ENCODE data around the gene ARPC5L.

Gene ARPC5L

GRCh38 chr9:124887832-124888231 lies 25.9 kb downstream of the ARPC5L start:
- Histone ChIP-seq H3K9ac (ENCODE audit: low read length) (no peak overlapping the region), H3K79me2 (ENCODE audit: insufficient read depth, low read length) (no peaks in the 10 kb centered on the region), H3F3A (ENCODE audit: insufficient read depth) (no peaks in the 10 kb centered on the region), H3K9me2 (replicated peaks; ENCODE audit: insufficient read depth, low read length) (no peaks in the 10 kb centered on the region), H2AFZ (ENCODE audit: low read depth, low read length, severe bottlenecking) (no peak overlapping the region), H3K27ac (ENCODE audit: low read depth, low read length) (no peak overlapping the region), H3K4me2 (ENCODE audit: low read depth, low read length, poor library complexity, severe bottlenecking) (no peak overlapping the region), H4K20me1 (ENCODE audit: low read depth, low read length) (no peaks in the 10 kb centered on the region), H3K9me3 (ENCODE audit: insufficient read depth, low read length) (no peaks in the 10 kb centered on the region), H3K27me3 (ENCODE audit: low read length) (no peaks in the 10 kb centered on the region), H3K4me3 (ENCODE audit: insufficient read depth, low read length, poor library complexity, severe bottlenecking) (no peak overlapping the region), H3K36me3 (ENCODE audit: low read length) (no peaks in the 10 kb centered on the region; the same call in 1 of the 2 replicates)
- TF ChIP-seq CTCF (IDR thresholded peaks at IDR 0.05; ENCODE audit: insufficient read depth, low read length, poor library complexity, severe bottlenecking) (no peak), EZH2phosphoT487 (conservative IDR thresholded peaks at IDR 0.05; ENCODE audit: low read length) (no peak)

- H3K9me3 ChIP-seq (ENCODE audit: insufficient read depth, low read length): no peaks in the 10 kb centered on the region
- H3K9ac ChIP-seq (ENCODE audit: low read length): no peak overlapping the region
- H3F3A ChIP-seq (ENCODE audit: insufficient read depth): no peaks in the 10 kb centered on the region
- no peaks in the 10 kb centered on the region for H3K27me3 ChIP-seq (ENCODE audit: low read length)
- no peak overlapping the region for H3K27ac ChIP-seq (ENCODE audit: low read depth, low read length)
- H3K79me2 ChIP-seq (ENCODE audit: insufficient read depth, low read length): no peaks in the 10 kb centered on the region
- TF ChIP-seq CTCF (IDR thresholded peaks at IDR 0.05; ENCODE audit: insufficient read depth, low read length, poor library complexity, severe bottlenecking): no peak
- no peak for TF ChIP-seq EZH2phosphoT487 (conservative IDR thresholded peaks at IDR 0.05; ENCODE audit: low read length)
- H2AFZ ChIP-seq (ENCODE audit: low read depth, low read length, severe bottlenecking): no peak overlapping the region
- H4K20me1 ChIP-seq (ENCODE audit: low read depth, low read length): no peaks in the 10 kb centered on the region
- H3K9me2 ChIP-seq (replicated peaks; ENCODE audit: insufficient read depth, low read length): no peaks in the 10 kb centered on the region
- no peak overlapping the region for H3K4me2 ChIP-seq (ENCODE audit: low read depth, low read length, poor library complexity, severe bottlenecking)
- H3K36me3 ChIP-seq (ENCODE audit: low read length): peaks cover 4% of the 10 kb centered on the region; the same call in 1 of the 2 replicates
- no peak overlapping the region for H3K4me3 ChIP-seq (ENCODE audit: insufficient read depth, low read length, poor library complexity, severe bottlenecking)
Observed at GRCh38 chr9:124889006-124889405, 27.1 kb downstream of the ARPC5L start.

GRCh38 chr9:124890179-124890578 lies 28.2 kb downstream of the ARPC5L start:
- Histone ChIP-seq H3K4me3 (ENCODE audit: insufficient read depth, low read length, poor library complexity, severe bottlenecking) (no peak overlapping the region), H3F3A (ENCODE audit: insufficient read depth) (no peaks in the 10 kb centered on the region), H3K36me3 (ENCODE audit: low read length) (peaks cover 4% of the 10 kb centered on the region; the same call in 1 of the 2 replicates), H3K27ac (ENCODE audit: low read depth, low read length) (no peak overlapping the region), H3K9me3 (ENCODE audit: insufficient read depth, low read length) (no peaks in the 10 kb centered on the region), H3K27me3 (ENCODE audit: low read length) (no peaks in the 10 kb centered on the region), H3K79me2 (ENCODE audit: insufficient read depth, low read length) (no peaks in the 10 kb centered on the region), H4K20me1 (ENCODE audit: low read depth, low read length) (no peaks in the 10 kb centered on the region), H3K9me2 (replicated peaks; ENCODE audit: insufficient read depth, low read length) (no peaks in the 10 kb centered on the region), H3K9ac (ENCODE audit: low read length) (no peak overlapping the region), H3K4me2 (ENCODE audit: low read depth, low read length, poor library complexity, severe bottlenecking) (no peak overlapping the region), H2AFZ (ENCODE audit: low read depth, low read length, severe bottlenecking) (no peak overlapping the region)
- TF ChIP-seq CTCF (IDR thresholded peaks at IDR 0.05; ENCODE audit: insufficient read depth, low read length, poor library complexity, severe bottlenecking) (no peak), EZH2phosphoT487 (conservative IDR thresholded peaks at IDR 0.05; ENCODE audit: low read length) (no peak)

Data from SU-DHL-6 (cell line).